Trophoblast cell (in vitro differentiated cells and primary cell): ENCODE measurements around the gene SASH3.
"Not testable (repeated sequence)": the region's sequence is repeated elsewhere in the genome, so short reads cannot be mapped to it uniquely, and the experiment has no call there.

Experiments used
- DNase-seq, 2 donors: peaks; one replicate each; pipeline ENCODE4 v3.0.0-alpha.2; 2016
- H2AFZ ChIP-seq: 2 replicates; pipeline ENCODE4 v1.6.1; 2013; ENCODE audit warnings: low read length, moderate library complexity, mild to moderate bottlenecking; ENCODE audit not compliant: insufficient read depth, poor library complexity
- H2AK5ac ChIP-seq: 2 replicates; pipeline ENCODE4 v1.6.1; 2013; ENCODE audit warnings: mild to moderate bottlenecking, low read length
- H2BK120ac ChIP-seq: 2 replicates; pipeline ENCODE4 v1.6.1; 2013; ENCODE audit warnings: low read length, mild to moderate bottlenecking, moderate library complexity; ENCODE audit not compliant: insufficient read depth, poor library complexity
- H2BK12ac ChIP-seq: 2 replicates; pipeline ENCODE4 v1.6.1; 2013; ENCODE audit warnings: mild to moderate bottlenecking, low read length, moderate library complexity
- H2BK5ac ChIP-seq: 2 replicates; pipeline ENCODE4 v1.6.1; 2013; ENCODE audit warnings: low read length, low read depth, moderate library complexity, mild to moderate bottlenecking; ENCODE audit not compliant: poor library complexity
- H3K14ac ChIP-seq: 2 replicates; pipeline ENCODE4 v1.6.1; 2013; ENCODE audit warnings: mild to moderate bottlenecking, low read length
- H3K18ac ChIP-seq: 2 replicates; pipeline ENCODE4 v1.6.1; 2013; ENCODE audit warnings: mild to moderate bottlenecking, low read length
- H3K23ac ChIP-seq: 2 replicates; pipeline ENCODE4 v1.6.1; 2013; ENCODE audit warnings: low read length
- H3K27ac ChIP-seq: 2 replicates; pipeline ENCODE4 v1.5.1; 2013; ENCODE audit warnings: low read depth, mild to moderate bottlenecking, inconsistent platforms, low read length, moderate library complexity
- H3K27me3 ChIP-seq: 2 replicates; pipeline ENCODE4 v1.6.1; 2013; ENCODE audit warnings: inconsistent platforms, mild to moderate bottlenecking, low read length, moderate library complexity; ENCODE audit not compliant: insufficient read depth
- H3K36me3 ChIP-seq, 2 experiments: 1 replicate in 1 of 2; 2 replicates in 1 of 2; pipeline ENCODE4 v1.6.1; 2013; ENCODE audit warnings: low read length in 2 of 2, mild to moderate bottlenecking in 2 of 2, moderate library complexity in 1 of 2; ENCODE audit not compliant: insufficient read depth in 2 of 2, control insufficient read depth in 1 of 2
- H3K4ac ChIP-seq: 2 replicates; pipeline ENCODE4 v1.6.1; 2013; ENCODE audit warnings: low read depth, mild to moderate bottlenecking, low read length, moderate library complexity
- H3K4me1 ChIP-seq, 2 experiments: 1 replicate in 1 of 2; 2 replicates in 1 of 2; pipeline ENCODE4 v1.6.1; 2013; ENCODE audit warnings: low read length in 2 of 2, mild to moderate bottlenecking in 2 of 2, moderate library complexity in 1 of 2; ENCODE audit not compliant: insufficient read depth in 2 of 2, control insufficient read depth in 1 of 2
- H3K4me2 ChIP-seq: 2 replicates; pipeline ENCODE4 v1.6.1; 2013; ENCODE audit warnings: inconsistent platforms, mild to moderate bottlenecking, low read length, moderate library complexity
- H3K4me3 ChIP-seq: 2 replicates; pipeline ENCODE4 v1.5.1; 2013; ENCODE audit warnings: mild to moderate bottlenecking, low read depth, low read length, inconsistent platforms
- H3K79me1 ChIP-seq: one replicate; pipeline ENCODE4 v1.6.1; 2013; ENCODE audit warnings: low read length
- H3K79me2 ChIP-seq: 2 replicates; pipeline ENCODE4 v1.6.1; 2013; ENCODE audit warnings: low read length, mild to moderate bottlenecking; ENCODE audit not compliant: control insufficient read depth, insufficient read depth, poor library complexity
- H3K9ac ChIP-seq: 2 replicates; pipeline ENCODE4 v1.6.1; 2013; ENCODE audit warnings: mild to moderate bottlenecking, low read length
- H3K9me3 ChIP-seq: 2 replicates; pipeline ENCODE4 v1.6.1; 2013; ENCODE audit warnings: low read depth, mild to moderate bottlenecking, control low read depth, inconsistent platforms, low read length; ENCODE audit not compliant: insufficient read depth
- H4K12ac ChIP-seq: 2 replicates; pipeline ENCODE4 v1.6.1; 2013; ENCODE audit warnings: low read depth, mild to moderate bottlenecking, low read length, moderate library complexity
- H4K8ac ChIP-seq: 2 replicates; pipeline ENCODE4 v1.6.1; 2013; ENCODE audit warnings: low read depth, mild to moderate bottlenecking, low read length, moderate library complexity
- H4K91ac ChIP-seq: one replicate; pipeline ENCODE4 v1.6.1; 2013; ENCODE audit warnings: low read depth, mild to moderate bottlenecking, low read length, moderate library complexity
- WGBS: extraction: QIAGEN DNeasy Blood & Tissue Kit; methylation state at CpG from one replicate; pipeline ENCODE4 v1.1.7; 2013; ENCODE audit warnings: missing lambda C conversion rate; ENCODE audit not compliant: insufficient read length, insufficient coverage; ENCODE audit errors: extremely low coverage; 5-methylcytosine and 5-hydroxymethylcytosine counted together

Gene SASH3

GRCh38 chrX:129741880-129742758, 37.6 kb upstream of the SASH3 start:
- Histone ChIP-seq H3K4me3 (no peak overlapping the region), H4K12ac (no peak overlapping the region), H3K4me1 (peaks cover 13% of the 10 kb centered on the region in 2 experiments), H4K8ac (no peak overlapping the region), H3K4me2 (no peak overlapping the region), H3K36me3 (no peaks in the 10 kb centered on the region), H3K14ac (no peak overlapping the region), H2BK120ac (no peak overlapping the region), H3K27me3 (no peaks in the 10 kb centered on the region), H3K18ac (no peak overlapping the region), H2AFZ (no peak overlapping the region), H2BK5ac (no peak overlapping the region), H3K79me1 (peaks cover 2% of the 10 kb centered on the region), H3K27ac (no peak overlapping the region), H4K91ac (no peak overlapping the region), H3K9me3 (no peaks in the 10 kb centered on the region), H2BK12ac (no peak overlapping the region), H2AK5ac (no peak overlapping the region), H3K23ac (no peak overlapping the region), H3K4ac (no peak overlapping the region), H3K79me2 (no peaks in the 10 kb centered on the region), H3K9ac (no peak overlapping the region)
- no peak for DNase-seq
- no CpG with 5 or more reads among the region's 21 CpGs for WGBS

- H3K23ac ChIP-seq, H3K27ac ChIP-seq, H2BK120ac ChIP-seq, H2BK5ac ChIP-seq, H4K91ac ChIP-seq, H4K12ac ChIP-seq, H3K4me3 ChIP-seq, H3K9me3 ChIP-seq, DNase-seq, H3K4me2 ChIP-seq, H3K4ac ChIP-seq, H3K9ac ChIP-seq, H2AK5ac ChIP-seq, H3K36me3 ChIP-seq, H3K79me1 ChIP-seq, H3K27me3 ChIP-seq, H3K14ac ChIP-seq, H3K79me2 ChIP-seq, H2BK12ac ChIP-seq, H2AFZ ChIP-seq, H3K18ac ChIP-seq, H4K8ac ChIP-seq: not testable (repeated sequence)
- no CpG with 5 or more reads among the region's 6 CpGs for WGBS
- H3K4me1 ChIP-seq = peaks cover 13% of the 10 kb centered on the region in 2 experiments
These were observed 37.0 kb upstream of the SASH3 start for GRCh38 chrX:129742759-129743152.

GRCh38 chrX:129743821-129744220, 35.9 kb upstream of the SASH3 start:
- Histone ChIP-seq H3K36me3 (no peaks in the 10 kb centered on the region), H3K4ac (no peak overlapping the region), H3K79me1 (peaks cover 2% of the 10 kb centered on the region), H3K27me3 (no peaks in the 10 kb centered on the region), H3K4me1 (peaks cover 9 to 10% of the 10 kb centered on the region in 2 experiments), H3K9me3 (no peaks in the 10 kb centered on the region), H3K23ac (no peak overlapping the region), H4K12ac (no peak overlapping the region), H2AFZ (no peak overlapping the region), H3K4me3 (no peak overlapping the region), H3K14ac (no peak overlapping the region), H3K9ac (no peak overlapping the region), H3K4me2 (no peak overlapping the region), H2BK120ac (no peak overlapping the region), H2BK12ac (no peak overlapping the region), H2AK5ac (no peak overlapping the region), H3K18ac (no peak overlapping the region), H4K8ac (no peak overlapping the region), H3K79me2 (no peaks in the 10 kb centered on the region), H2BK5ac (no peak overlapping the region), H3K27ac (no peak overlapping the region), H4K91ac (no peak overlapping the region)
- WGBS = no CpG with 5 or more reads among the region's 4 CpGs
- DNase-seq = no peak

GRCh38 chrX:129744861-129745321, 34.9 kb upstream of the SASH3 start:
- no peak overlapping the region for H4K12ac ChIP-seq
- H3K9me3 ChIP-seq = no peaks in the 10 kb centered on the region
- H3K18ac ChIP-seq = no peak overlapping the region
- DNase-seq = no peak
- H3K14ac ChIP-seq = no peak overlapping the region
- H3K4me2 ChIP-seq = no peak overlapping the region
- no peak overlapping the region for H3K27ac ChIP-seq
- no peaks in the 10 kb centered on the region for H3K79me2 ChIP-seq
- peaks cover under 1 to 2% of the 10 kb centered on the region in 2 experiments for H3K4me1 ChIP-seq
- no peak overlapping the region for H2BK5ac ChIP-seq
- no peaks in the 10 kb centered on the region for H3K36me3 ChIP-seq
- no peak overlapping the region for H2AK5ac ChIP-seq
- no peak overlapping the region for H2BK120ac ChIP-seq
- H3K4ac ChIP-seq = no peak overlapping the region
- H3K79me1 ChIP-seq = no peaks in the 10 kb centered on the region
- WGBS = no CpG with 5 or more reads among the region's 10 CpGs
- H3K23ac ChIP-seq = no peak overlapping the region
- no peak overlapping the region for H4K91ac ChIP-seq
- no peak overlapping the region for H3K9ac ChIP-seq
- H2BK12ac ChIP-seq = no peak overlapping the region
- H3K27me3 ChIP-seq = no peaks in the 10 kb centered on the region
- no peak overlapping the region for H3K4me3 ChIP-seq
- H4K8ac ChIP-seq = no peak overlapping the region
- H2AFZ ChIP-seq = no peak overlapping the region
